VCaP (cell line): ENCODE data around the gene RGN.
"Not testable (repeated sequence)": the region's sequence is repeated elsewhere in the genome, so short reads cannot be mapped to it uniquely, and the experiment has no call there.

Source experiments
- H3K27ac ChIP-seq: fragments of 450-650 bp; 2 replicates; pipeline ENCODE4 v1.5.1; 2017
- CTCF ChIP-seq: fragments of 450-650 bp; conservative IDR thresholded peaks from 2 replicates; pipeline ENCODE4 v1.5.1; 2017; ENCODE audit warnings: mild to moderate bottlenecking, moderate library complexity

The RGN gene

GRCh38 chrX:47097018-47097417 is 18.8 kb downstream of the RGN start:
- H3K27ac ChIP-seq, result no peak overlapping the region
- no peak for TF ChIP-seq CTCF

- H3K27ac ChIP-seq, result no peak overlapping the region
- no peak for TF ChIP-seq CTCF
Measured at GRCh38 chrX:47098338-47099094, 20.3 kb downstream of the RGN start.

- no peak overlapping the region for H3K27ac ChIP-seq
- no peak for TF ChIP-seq CTCF
Measured at GRCh38 chrX:47101206-47101605, 23.0 kb downstream of the RGN start.

GRCh38 chrX:47110936-47111615 is 32.8 kb downstream of the RGN start:
- not testable (repeated sequence) for H3K27ac ChIP-seq

- no peak overlapping the region for H3K27ac ChIP-seq
- TF ChIP-seq CTCF, result no peak; the same call in 1 of the 2 replicates
Measured at GRCh38 chrX:47112316-47112954, 34.2 kb downstream of the RGN start.

- H3K27ac ChIP-seq, result not testable (repeated sequence)
Measured at GRCh38 chrX:47116551-47117110, 38.4 kb downstream of the RGN start.

- not testable (repeated sequence) for H3K27ac ChIP-seq
Measured at GRCh38 chrX:47124466-47124865, 46.2 kb downstream of the RGN start.

GRCh38 chrX:47129157-47129898 is 51.1 kb downstream of the RGN start:
- peak overlapping the region; percentile 76 for H3K27ac ChIP-seq
- no peak for TF ChIP-seq CTCF
